Stimulated activated CD4-positive, alpha-beta T cell treated with anti-CD3 and anti-CD28 coated beads, TNF-alpha, amount 100 ng/mL, for 48 hours (primary cell): ENCODE results near the gene C1QTNF1.

ENCODE experiments used
- DNase-seq, 3 donors: peaks; one replicate each; pipeline ENCODE4 v3.0.0-alpha.2; 2020; ENCODE audit warnings: low read depth in 3 of 3

The C1QTNF1 gene

DNA sequence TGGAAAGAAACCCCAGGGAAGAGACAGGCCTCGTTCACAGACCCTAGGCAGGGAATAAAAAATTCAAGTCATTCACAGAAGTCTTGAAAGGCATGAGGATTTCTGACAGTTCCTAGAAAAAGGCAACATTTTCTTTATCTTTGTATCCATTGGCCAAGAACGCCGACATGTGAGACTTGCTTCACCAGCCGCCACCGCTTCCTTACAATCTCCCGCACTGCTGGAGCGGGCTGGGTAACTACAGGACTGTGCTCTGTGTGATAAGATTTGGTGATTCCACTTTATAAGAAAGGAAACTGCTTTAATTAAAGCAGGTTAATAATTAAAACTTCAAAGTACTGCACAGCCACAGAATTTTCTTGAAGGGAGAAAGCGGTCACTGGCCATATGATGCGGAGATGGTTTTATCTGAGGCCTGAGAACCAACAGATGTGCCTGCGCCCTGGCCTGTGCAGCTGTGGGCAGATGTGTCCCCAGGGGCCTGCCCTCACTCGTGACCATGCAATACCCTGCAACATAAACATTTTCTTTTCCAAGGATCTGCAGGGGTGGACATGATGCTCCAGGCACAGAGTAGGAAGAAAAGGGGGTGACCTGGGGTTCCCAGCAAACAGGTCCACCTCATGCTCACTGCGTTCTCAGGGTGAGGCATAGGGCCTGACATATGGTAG, 31.3 kb upstream of the C1QTNF1 start:
- no peak for DNase-seq

DNA sequence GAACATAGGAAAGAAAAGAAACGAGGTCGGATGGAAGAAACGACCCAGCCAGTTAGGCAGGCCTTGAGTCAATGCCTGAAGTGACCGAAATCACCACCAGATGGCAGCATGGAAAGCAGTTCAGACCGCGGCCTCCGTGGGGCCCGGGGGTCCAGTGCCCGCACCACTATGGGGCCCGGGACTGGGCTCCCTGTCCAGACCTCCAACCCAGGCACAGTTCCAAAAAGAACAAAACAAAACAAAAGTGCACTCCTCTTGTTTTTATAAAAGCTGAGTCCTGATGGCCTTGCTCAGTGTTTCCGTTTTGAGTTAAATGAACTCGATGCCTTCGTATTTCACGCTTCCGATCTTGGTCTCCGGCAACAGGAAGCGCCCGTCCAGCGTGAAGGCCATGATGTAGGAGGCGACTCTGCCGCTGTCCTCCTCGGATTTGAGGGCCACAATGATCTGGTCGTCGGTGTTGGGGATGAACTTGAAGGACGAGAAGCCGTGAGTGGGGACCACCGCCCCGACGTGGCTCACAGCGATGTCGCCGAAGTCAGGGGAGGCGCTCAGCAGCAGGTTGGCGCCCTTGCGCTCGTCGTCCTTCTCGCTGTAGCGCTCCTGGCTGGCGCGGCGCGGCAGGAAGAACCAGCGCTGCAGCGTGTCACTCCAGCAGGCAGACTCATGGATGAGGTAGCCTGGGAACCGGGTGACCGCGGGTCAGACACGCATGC, 30.6 kb upstream of the C1QTNF1 start:
- DNase-seq = peak; percentile 30 to 45 (median 35)

DNA sequence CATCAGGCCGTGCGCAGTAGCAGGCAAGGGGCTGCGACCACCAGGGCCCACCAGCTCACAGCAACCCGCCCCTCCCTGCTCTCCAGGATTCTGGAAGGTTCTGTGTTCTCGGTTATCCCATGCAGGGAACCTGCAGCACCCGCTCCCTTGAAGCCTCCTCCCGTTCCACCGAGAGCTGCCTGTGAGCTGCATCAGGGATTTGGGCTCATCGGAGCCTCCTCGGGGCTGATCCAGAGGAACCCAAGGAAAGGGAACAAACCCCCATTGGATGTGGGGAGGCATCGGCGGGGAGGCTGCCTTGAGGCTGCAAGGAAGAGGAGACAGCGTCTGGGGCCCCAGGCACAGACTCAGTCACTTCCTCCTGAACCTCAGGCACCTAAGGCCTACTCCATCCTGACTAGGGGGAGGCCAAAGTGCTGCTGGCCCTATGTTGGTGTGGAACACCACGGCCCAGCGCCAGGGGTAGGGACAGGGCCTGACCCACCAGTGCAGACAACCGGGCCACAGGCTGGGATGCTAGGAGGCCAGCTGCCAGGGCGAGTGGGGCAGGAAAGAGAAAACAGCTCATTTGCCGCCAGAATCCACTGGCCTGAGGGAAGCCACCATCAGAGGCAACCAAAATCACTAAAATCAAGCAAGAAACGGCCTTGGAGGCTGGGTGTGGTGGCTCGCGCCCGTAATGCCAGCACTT, 29.8 kb upstream of the C1QTNF1 start:
- DNase-seq = no peak

DNA sequence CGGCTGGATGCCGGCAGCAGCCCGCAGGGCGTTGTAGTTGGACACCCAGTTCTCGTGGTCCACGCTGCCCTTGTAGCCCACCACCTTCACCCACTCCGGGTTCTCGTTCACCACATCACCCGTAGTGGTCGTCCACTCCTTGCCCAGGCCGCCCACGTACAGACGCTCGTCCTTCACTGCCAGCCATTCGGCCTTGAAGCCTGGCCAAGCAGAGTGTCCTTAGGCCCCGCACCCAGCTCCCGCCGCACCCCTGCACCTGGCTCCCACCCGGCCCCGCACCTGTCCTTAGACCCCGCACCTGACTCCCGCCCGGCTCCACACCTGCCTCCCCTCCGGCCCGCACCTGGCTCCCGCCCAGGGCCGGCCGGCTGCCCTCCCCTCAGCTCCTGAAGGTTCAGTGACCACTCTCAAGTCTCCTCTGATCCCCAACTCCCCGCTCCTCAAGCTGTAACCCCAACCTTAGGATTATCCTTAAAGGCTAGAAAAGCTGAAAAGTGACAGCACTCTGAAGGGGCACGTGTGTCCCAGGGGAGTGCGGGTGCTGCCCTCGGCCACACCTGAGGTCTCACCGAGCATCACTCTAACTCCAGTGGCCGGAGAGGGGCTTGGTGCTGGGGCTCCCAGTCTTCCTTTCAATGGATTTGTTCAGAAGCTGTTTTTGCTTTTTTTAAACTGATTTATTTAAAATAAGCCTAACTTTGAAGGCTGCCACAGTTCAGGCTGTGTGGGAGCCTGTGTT, 28.8 kb upstream of the C1QTNF1 start:
- DNase-seq = no peak

DNA sequence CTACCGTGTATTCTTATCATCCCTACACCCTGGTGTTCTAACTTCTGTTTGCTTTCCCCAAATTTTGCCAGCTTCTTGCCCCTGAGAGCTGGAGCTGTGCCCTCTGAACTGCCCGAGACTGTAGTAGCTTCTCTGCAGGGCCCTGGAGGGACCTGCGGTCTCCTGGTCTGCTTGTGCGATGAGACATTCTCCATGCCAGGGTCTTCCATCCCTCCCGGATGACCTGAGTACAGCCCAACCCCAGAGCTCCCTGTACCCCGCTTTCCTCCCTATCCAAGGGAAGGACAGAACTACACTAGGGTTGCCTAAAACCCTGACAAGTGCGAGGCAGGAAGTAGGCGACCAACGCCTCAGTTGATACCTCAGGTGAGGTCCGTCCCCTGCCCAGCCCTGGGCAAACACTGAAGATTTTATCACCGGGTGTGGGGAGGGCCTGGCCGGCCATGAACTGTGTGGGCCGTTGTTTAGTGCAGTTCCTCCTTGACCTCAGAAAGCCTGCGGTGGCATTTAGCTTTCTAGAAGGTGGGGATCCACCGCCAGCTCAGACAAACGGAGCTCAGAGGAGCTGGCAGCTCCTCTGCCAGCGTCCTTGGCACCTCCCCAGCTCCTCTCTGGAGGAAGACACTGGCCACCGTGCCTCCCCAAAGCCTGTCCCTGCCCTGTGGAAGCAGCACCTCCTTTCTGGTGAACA, 28.1 kb upstream of the C1QTNF1 start:
- no peak for DNase-seq

DNA sequence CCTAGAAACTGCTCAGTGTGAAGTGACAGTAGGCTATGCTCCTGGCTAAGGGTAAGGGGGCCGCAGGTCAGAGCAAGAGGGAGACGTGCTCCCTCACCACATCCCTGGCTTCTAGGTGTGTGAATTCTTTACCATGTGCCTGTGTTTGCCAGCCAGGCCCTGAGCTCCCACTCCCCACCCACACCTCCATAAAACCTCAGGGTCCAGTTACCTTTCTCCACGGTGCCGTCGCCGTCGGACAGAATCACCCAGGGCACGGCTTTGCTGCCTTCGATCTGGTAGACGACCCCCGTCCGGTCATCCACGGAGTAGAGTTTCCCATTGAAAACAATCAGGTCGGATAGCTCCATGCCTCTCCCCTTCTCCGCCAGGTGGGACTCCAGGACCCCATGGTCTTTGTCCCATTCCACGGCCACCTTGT, 27.2 kb upstream of the C1QTNF1 start:
- no peak for DNase-seq

DNA sequence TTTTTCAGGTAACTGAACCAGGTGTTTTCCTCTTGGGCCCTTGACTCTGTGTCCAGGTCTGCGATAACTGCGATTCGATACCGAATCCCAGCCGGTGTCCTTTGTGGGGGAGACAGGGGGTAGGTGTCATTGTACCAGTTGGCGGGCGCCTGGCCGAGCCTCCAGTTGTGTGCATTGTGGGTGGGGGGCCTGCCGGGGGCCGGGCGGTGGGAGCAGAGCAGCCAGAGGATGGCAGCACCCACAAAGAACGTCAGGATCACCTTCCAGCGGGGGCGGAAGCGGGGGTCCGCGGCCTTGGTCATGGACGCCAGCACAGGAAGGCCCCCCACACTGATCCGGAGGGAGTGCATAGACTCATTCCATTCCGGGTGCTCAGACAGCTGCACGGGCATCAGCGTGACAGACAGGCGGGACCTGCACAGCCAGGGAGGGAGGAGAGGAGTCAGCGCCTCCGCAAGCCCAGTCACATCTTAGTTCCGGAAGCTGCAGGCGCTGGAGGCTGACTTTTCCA, 26.7 kb upstream of the C1QTNF1 start:
- DNase-seq = no peak

DNA sequence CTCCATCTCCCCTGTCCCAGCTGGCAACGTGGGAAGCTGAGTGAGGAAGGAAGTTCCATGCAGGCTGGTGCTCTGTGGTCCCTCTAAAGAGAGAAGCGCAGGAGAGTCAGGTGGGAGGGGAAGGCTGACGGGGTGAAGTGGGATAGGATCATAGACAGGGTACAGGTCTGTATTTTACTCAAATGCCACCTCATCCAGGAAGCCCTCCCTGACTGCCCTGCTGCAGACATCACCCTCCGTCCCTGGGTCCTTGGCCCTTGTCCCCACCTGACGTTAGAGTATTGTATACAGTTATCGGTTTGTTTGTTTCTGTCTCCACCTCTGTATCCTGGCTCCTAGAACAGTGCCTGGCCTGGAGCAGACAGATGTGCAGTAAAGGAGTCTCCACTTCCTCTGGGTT, 26.1 kb upstream of the C1QTNF1 start:
- no peak for DNase-seq

DNA sequence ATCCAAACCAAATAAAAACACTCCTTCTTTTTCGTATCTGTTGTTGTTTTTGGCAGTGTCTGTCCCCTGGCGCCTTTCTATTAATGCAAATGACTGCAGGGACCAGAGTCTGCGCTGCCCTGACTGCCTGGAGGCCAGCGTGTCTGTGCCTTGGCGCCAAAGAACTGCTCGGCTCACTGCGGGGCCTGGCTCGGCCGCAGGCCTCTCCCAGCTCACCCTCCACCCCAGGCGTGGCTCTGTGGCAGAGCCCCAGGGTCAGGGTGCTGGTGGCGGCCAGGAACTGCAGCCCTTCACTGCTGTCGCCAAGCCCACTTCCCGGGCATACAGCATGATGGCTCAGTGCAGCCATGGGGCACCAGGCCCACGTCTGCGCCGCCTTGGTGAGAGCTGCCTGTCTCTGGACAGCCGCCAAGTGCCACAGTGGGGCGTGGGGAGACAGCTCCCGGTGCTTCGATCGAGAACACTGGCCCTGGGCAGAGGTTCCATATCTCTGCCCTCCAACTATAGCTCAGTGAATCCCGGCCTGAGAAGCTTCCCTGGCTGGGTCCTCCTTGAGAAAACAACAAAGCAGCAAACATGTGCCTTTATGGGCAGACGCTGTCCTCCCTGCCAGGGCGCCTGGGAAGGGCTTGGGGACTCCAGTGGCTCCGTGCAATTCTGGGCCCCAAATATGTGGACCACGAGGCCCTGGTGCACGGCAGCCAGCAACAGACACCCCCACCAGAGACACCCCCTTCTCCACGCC, 25.5 kb upstream of the C1QTNF1 start:
- DNase-seq = no peak

DNA sequence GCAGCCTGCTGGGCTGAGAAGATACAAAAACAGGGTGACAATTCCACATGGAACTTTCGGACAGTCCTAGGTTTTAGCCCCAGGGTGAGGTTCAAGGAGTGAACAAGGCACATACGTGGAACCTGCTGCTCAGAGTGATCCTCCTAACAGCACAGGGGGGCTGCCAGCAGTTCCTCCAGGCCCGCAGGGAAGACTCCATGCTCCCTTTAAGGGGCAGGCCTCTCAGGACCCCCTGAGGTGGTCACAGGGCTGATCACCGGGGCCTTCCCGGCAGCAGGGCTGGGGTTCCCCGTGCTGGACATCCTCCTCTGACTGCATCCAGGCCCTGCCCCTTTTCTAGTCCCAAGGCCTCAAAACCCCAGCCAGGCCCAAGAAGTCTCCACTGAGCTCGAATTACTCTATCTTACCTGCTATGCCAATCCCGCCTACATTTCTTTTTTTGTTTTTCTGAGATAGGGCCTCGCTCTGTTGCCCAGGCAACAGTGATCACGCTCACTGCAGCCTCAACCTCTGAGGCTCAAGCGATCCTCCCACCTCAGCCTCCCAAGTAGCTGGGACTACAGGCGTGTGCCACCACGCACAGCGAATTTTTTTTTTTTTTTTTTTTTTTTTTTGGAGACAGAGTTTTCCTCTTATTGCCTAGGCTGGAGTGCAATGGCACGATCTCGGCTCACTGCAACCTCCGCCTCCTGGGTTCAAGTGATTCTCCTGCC, 24.8 kb upstream of the C1QTNF1 start:
- DNase-seq = no peak

DNA sequence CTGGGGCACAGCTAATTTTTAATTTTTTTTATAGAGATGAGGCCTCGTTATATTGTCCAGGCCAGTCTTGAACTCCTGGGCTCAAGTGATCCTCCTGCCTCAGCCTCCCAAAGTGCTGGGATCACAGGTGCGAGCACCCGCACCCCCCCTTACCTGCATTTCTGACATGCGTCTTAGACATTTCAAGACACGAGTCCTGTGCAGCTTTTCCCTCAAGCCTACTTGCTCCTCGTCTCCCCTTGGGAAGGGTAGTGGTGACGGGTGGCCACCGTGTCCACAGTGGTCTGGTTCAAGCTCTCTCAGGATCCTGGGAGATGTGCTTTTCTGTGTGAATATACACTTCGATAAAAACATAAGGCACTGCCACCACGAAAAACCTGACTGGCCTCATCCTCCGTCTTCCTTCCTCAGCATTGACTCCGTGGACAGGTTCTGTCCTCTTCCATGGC, 24.0 kb upstream of the C1QTNF1 start:
- no peak for DNase-seq

DNA sequence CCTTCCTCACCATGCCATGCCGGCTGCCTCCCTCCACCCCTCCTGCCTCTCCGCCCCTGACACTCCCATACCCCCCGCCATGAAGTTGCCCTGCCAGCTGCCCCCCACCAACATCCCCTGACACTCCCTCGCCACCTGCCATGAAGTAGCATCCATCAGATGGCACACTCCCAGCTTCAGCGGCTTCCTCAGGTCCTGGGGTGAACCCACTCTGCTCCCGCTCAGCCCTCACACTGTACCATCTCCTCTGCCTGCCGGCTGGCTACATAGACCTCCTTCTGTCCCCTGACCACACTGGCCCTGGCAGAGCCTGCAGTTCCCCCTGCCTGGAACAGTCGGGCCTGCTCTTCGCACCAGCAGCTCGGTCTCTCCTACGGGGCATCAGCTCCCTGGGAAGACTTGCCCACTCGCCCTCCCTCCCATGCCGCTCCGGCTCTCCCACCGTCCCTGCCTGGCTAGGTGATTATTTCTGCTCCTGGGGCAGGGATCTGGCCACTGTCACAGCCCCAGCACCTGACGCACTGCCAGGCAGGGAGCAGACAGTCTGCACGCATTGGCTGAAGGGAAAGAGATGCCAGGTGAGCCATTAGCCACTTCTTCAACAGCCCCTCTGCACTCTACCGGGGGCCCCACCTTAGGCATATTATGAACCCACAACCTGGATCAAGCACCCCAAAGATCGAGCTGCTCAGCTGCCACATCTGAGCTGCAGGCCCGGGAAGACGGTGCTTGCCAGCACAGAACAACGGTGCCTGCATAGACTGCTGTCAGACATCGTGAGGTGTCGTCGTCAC, 23.4 kb upstream of the C1QTNF1 start:
- no peak for DNase-seq

DNA sequence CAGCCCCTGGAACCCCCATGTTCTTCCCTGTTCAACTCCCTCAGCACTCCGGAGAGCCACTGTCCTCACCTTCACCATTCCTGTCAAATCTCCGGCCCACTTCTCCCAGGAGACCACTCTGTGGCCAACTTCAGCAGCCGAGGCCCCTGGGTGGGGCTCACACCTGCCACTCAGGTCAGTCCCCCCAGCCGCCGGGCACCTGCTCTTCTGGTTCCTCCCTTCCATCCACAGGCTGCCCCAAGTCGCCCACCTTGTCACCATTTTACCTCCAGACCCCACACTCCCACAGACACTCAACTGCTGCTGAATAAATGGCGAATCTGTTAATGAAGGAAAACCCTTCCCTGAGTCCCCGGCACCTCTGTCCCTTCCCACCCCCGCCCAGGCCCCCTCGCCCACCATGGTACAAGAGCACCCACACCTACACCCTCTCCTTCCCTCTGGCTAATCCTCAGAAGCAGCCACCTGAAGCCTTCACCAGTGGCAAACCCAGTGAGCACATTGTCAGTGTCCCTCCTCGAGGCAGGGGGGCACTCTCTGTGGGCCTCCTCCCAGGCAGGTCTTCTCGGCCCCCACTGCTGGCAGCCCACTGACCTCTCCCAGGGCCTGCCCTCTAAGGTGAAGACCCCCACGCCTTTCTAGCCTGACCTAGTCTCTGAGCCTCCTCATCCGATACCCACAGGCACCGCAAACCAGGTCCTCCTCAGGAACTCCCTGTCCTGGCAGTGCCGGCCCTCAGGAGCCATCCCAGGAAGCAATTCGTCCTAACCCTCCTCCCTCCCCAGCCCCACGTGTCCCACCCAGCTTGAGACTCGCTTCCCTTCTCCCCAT, 22.6 kb upstream of the C1QTNF1 start:
- no peak for DNase-seq

DNA sequence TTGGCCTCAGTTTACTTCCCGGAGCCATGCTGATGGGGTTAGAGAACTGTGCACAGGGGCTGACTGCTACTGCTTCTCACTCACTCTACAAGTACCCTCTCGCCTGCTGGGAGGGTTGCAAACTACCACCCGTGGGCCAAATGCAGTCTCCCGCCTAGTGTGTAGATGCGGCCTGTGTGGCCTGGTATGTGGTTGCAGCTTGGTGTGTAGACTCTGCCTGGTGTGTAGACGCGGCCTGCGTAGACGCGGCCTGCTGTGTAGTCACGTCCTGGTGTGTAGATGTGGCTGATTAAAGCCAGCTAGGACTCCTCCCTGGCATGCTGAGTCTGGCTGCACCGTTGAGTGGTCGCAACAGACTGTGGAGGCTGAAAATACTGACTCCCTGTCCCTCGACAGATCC, 21.7 kb upstream of the C1QTNF1 start:
- DNase-seq = no peak

DNA sequence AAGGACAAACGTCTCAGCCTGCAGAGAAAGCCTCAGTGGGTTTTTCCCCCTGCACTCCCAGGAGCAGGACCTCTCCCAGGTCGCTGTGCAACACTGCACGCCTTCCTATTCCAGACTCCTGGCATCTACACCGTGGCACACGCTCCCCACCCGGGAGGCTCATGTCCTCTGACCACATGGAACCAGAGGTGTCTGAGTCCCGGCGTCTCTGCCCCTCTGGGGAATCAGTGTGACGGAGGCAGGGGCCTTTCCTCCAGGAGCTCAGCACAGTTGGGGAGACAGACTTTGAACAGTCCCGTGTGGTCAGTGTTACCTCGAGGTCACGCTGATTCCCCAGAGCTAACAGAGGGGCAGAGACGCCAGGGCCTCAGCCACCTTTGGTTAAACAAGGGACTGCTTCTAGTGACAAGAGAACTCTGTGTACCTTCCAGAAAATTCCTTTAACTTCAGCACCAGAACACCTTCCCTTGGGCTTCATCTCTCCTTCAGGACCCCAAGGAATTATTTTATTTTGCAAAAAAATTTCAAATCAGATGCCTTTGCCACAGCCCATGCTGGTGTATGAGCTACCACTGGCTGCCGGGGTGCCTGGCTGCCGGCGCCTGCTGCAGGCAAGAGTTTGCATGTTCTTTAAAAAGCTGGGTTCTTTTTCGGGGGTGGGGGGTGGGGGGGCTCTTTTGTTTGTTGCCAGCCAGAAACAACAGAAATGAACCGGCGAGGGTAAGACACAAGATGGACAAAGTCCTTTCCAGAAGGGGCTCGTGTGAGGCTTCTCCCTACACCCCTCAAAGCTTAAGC, 21.0 kb upstream of the C1QTNF1 start:
- DNase-seq = no peak

DNA sequence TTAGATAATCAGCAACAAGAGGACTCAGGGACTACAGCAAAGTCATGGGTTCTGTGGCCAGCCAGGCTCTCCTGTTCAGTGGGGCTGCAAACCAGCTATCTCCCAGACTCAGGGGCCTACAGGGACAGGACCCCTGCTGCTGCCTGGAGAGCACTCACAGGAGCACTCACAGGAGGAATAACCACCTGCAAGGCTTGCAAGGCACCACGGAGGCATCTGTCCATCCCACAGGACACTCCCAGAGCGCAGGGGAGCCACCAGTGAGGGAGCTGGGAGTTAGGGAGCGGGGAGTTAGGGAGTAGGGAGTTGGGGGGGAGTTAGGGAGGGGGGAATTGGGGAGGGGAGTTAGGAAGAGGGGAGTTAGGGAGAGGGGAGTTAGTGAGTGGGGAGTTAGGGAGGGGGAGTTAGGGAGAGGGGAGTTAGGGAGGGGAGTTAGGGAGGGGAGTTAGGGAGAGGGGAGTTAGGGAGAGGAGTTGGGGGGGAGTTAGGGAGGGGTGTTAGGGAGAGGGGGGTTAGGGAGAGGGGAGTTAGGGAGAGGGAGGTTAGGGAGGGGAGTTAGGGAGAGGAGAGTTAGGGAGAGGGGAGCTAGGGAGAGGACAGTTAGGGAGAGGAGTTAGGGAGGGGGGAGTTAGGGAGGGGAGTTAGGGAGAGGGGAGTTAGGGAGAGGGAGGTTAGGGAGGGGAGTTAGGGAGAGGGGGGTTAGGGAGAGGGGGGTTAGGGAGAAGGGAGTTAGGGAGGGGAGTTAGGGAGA, 20.1 kb upstream of the C1QTNF1 start:
- DNase-seq = no peak
